Lower leg skin (tissue), 4 donors: ENCODE results near the gene SCN2B. TPM values are rescaled to one million over a fixed set of nuclear protein-coding genes. Genes with fewer than 3 reads are reported as not detected.

Experiments used
- DNase-seq, 2 donors: peaks; one replicate each; pipeline ENCODE4 v3.0.0-alpha.2; 2019; ENCODE audit warnings: low spot score in 2 of 2
- H3K4me3 ChIP-seq: fragments of 200-600 bp; sonication (generic); 2 replicates; pipeline ENCODE4 v1.5.1; 2017; ENCODE audit warnings: mild to moderate bottlenecking, low read depth; ENCODE audit not compliant: poor library complexity, severe bottlenecking
- POLR2A ChIP-seq, 2 donors: fragments of 450-650 bp; IDR thresholded peaks; one replicate each; pipeline ENCODE4 v1.6.1; 2016 to 2017; ENCODE audit warnings: antibody characterized with exemption in 2 of 2, mild to moderate bottlenecking in 1 of 2, moderate library complexity in 1 of 2
- WGBS, 2 donors: methylation state at CpG; one replicate each; pipeline ENCODE4 v1.1.5; 2018; 5-methylcytosine and 5-hydroxymethylcytosine counted together
- intact Hi-C: fragments of 100-400 bp; cut with DNase I; formaldehyde crosslinking; loops from one replicate; pipeline ENCODE4 v1.15.0; 2023; ENCODE audit warnings: low total_unique reads
- total RNA-seq, 4 donors: library from RNA; depleted of rRNA; stranded (reverse); fragments of >200 nt; gene quantifications; one replicate each; pipeline ENCODE4 v1.1.0, GENCODE V29; 2016
- TF ChIP-seq, protein P1 (sequence below), 3 donors: fragments of 450-650 bp; IDR thresholded peaks; one replicate each; pipeline ENCODE4 v1.5.1; 2016; ENCODE audit warnings: antibody characterized with exemption in 3 of 3, mild to moderate bottlenecking in 3 of 3, moderate library complexity in 2 of 3

Gene SCN2B
- total RNA-seq, 4 donors from 2014 or later: 0.06 TPM; not detected in 3

DNA sequence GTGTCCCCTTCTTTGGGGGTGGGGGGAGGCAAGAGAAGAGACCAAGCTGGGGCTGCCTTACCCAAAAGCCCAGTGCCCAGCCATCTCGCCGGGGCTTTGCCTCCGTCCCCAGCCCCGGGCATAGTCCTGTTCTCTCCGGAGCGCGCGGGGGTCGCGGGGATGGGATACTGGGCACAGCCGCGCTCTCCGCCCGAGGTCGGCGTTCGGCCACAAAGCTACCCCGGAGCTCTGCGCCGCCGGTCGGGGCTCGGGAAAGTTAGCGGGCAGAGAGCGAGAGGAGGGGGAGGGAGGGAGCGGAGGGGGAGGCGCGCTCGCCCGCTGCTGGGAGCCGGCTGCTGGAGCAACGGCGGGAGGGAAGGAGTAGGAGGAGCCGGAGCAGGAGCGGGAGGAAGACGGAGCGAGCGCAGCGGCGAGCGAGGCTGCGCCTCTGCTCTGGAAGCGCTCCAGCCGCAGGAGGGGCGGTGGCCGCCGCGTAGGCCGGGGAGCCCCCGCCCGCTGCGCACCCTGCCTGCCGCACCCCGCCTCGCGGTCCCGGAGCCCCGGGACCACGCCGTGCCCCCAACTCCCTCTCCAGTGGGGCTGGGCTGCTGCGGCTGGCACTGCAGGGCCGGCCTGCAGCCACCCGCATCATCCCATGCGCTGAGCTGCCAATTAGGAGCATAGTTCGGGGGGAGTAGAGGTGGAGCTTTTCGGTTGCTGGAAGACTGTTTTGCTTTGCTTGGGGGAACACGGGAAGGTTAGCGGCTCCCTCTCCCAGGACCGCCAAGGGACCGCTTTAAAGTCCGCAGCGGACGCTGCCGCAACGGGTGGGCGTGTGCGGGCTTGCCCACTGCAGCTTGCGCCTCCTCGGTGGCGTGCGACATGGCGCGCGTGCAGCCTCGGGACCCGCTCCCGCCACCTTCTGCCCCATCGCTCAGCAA is 23.6 kb downstream of the SCN2B start, which contains the start of gene SCN4B:
SCN4B (minus strand) TSS at position 272 of the 920 bp plus-strand sequence; CDS start at position 122, 150 bp downstream.
- TF ChIP-seq, protein P1, sequence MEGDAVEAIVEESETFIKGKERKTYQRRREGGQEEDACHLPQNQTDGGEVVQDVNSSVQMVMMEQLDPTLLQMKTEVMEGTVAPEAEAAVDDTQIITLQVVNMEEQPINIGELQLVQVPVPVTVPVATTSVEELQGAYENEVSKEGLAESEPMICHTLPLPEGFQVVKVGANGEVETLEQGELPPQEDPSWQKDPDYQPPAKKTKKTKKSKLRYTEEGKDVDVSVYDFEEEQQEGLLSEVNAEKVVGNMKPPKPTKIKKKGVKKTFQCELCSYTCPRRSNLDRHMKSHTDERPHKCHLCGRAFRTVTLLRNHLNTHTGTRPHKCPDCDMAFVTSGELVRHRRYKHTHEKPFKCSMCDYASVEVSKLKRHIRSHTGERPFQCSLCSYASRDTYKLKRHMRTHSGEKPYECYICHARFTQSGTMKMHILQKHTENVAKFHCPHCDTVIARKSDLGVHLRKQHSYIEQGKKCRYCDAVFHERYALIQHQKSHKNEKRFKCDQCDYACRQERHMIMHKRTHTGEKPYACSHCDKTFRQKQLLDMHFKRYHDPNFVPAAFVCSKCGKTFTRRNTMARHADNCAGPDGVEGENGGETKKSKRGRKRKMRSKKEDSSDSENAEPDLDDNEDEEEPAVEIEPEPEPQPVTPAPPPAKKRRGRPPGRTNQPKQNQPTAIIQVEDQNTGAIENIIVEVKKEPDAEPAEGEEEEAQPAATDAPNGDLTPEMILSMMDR (IDR thresholded peaks at IDR 0.05): no peak
- TF ChIP-seq POLR2A (IDR thresholded peaks at IDR 0.05): no peak
- H3K4me3 ChIP-seq: peak within 1 kb of the TSS; percentile 21
- DNase-seq: peak in 1 of 2 donors; percentile 30
- 1% methylated on average over 66 to 68 of the region's 88 CpGs for WGBS, 2 donors
- intact Hi-C loops: no loop called here

DNA sequence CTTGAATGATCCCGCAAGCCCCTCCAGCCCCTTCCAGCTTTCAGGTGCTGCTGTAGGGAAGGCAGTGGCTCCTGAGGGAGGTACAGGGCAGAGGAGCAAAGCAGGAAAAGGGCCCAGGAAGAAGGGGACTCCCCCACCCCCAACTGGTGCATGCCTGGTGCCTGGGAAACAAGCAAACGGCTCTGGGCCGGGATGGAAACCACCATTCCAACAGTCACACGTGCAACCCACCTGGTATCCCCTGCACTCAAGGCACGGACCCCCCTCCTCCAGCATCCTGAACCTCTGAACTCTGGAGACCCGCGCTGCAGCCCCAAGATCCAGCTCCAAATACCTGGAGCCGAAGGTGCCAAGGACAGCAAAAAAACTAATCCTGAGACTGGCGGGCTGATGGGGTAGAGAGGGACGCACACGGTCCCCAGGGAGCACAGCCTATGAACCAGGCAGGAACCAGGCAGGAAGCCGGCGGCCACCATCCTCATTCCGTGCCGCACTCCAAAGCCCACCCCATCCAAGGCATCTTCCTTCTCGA is 24.4 kb downstream of the SCN2B start:
- no peak for DNase-seq
- H3K4me3 ChIP-seq: no peak overlapping the region
- TF ChIP-seq, protein P1 (IDR thresholded peaks at IDR 0.05): no peak
- TF ChIP-seq POLR2A (IDR thresholded peaks at IDR 0.05): no peak
- intact Hi-C loops: no loop called here
- WGBS, 2 donors: 11 to 19% methylated on average over 14 to 16 of the region's 16 CpGs

DNA sequence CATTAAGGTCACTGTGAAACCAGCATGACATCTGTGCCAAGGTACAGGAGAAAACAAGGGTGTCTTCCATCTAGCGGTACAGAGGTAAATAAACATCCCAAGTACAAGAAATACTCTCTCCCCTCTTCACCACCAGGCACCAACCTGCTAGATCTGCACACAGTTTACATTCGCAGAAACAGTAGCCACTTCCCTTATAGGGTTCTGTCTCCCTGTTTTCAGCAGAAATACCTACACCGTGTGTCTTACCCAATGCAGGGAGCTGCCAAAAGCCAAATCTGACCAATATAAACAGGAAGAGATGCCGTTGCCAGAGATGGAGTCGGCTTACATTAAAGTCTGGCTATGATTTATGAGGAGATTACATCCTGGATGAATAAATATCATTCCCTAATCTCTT is 25.0 kb downstream of the SCN2B start:
- 34 to 45% methylated on average over 5 of the region's 5 CpGs for WGBS, 2 donors
- DNase-seq: no peak
- TF ChIP-seq, protein P1 (IDR thresholded peaks at IDR 0.05): no peak
- no peak for TF ChIP-seq POLR2A (IDR thresholded peaks at IDR 0.05)
- no peak overlapping the region for H3K4me3 ChIP-seq
- intact Hi-C loops: no loop called here

DNA sequence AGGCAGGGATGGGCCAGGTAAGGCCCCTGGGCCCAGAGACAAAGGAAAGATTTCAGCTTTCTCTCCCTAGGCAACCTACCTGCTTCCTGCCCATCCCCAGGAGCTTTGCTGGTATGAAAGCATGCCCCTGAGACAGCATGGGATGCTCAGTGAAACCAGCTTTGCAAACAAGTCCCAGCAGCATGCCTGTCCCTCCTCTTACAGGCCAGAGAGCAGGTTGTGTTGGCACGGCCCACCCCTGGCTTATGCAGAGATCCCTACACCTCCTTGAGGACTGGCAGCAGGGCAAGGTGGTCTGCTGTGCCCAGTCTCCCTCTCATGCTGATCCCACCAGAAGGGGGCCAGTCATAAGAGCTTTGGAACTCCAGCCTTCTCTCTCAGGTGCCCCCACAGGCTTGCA is 26.9 kb downstream of the SCN2B start:
- no peak for DNase-seq
- WGBS, 2 donors: 50 to 63% methylated on average over 1 of the region's 1 CpG
- TF ChIP-seq, protein P1 (IDR thresholded peaks at IDR 0.05): no peak
- no peak for TF ChIP-seq POLR2A (IDR thresholded peaks at IDR 0.05)
- H3K4me3 ChIP-seq: no peak overlapping the region
- intact Hi-C loops: no loop called here

DNA sequence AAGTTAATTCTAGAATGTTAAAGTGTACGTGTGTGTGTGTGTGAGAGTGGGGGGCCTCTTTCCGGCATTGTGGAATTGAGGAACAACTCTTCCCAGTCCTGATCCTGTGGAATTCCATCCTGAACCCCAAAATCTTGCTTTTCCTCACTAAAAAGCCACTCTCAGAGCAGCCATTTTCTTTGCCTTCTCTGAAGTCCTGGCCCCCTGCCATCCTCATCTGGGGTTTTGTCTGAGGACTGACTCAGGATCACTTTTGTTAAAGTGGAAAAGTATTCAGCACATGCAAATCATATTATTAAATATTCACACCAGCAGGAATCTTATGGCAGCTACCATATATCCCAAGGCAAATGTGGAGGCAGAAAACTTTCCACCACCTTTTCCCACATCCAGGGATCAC is 27.6 kb downstream of the SCN2B start:
- TF ChIP-seq, protein P1 (IDR thresholded peaks at IDR 0.05): no peak
- TF ChIP-seq POLR2A (IDR thresholded peaks at IDR 0.05): no peak
- H3K4me3 ChIP-seq: no peak overlapping the region
- WGBS, 2 donors: 70 to 86% methylated on average over 2 of the region's 2 CpGs
- intact Hi-C loops: no loop called here
- no peak for DNase-seq
